22Rv1 (cell line): Measurements from ENCODE around the gene JARID2.

Experiments
- CTCF ChIP-seq: fragments of 450-650 bp; IDR thresholded peaks from 2 replicates; pipeline ENCODE4 v1.5.1; 2017; ENCODE audit warnings: mild to moderate bottlenecking
- ZFX ChIP-seq: fragments of 450-650 bp; IDR thresholded peaks from 2 replicates; pipeline ENCODE4 v1.6.1; 2017; ENCODE audit warnings: antibody characterized with exemption, borderline replicate concordance

GRCh38 chr6:15426901-15427300, 181.0 kb downstream of the JARID2 start:
- TF ChIP-seq CTCF (no peak), ZFX (no peak)
